Chondrocyte (in vitro differentiated cells): ENCODE results near the gene NR4A2. TPM values are rescaled to one million over a fixed set of nuclear protein-coding genes. Genes with fewer than 3 reads are reported as not detected.
"Not testable (repeated sequence)": the region's sequence is repeated elsewhere in the genome, so short reads cannot be mapped to it uniquely, and the experiment has no call there.

ENCODE experiments used
- DNase-seq: peaks from one replicate; pipeline ENCODE4 v3.0.0; 2021; ENCODE audit warnings: mixed read lengths, low spot score
- H3K27ac Mint-ChIP-seq: one replicate; pipeline ENCODE4 v1.8.0; 2021; ENCODE audit warnings: mild to moderate bottlenecking, moderate library complexity, mixed read lengths; ENCODE audit not compliant: unreplicated experiment
- H3K27me3 Mint-ChIP-seq: 2 replicates; pipeline ENCODE4 v1.8.0; 2021; ENCODE audit warnings: low read depth, mixed read lengths
- H3K36me3 Mint-ChIP-seq: 2 replicates; pipeline ENCODE4 v1.8.0; 2021; ENCODE audit warnings: low read depth, mixed read lengths
- H3K4me1 Mint-ChIP-seq: 2 replicates; pipeline ENCODE4 v1.8.0; 2021; ENCODE audit warnings: low read depth, mild to moderate bottlenecking, mixed read lengths
- H3K4me3 Mint-ChIP-seq: one replicate; pipeline ENCODE4 v1.8.0; 2021; ENCODE audit warnings: mild to moderate bottlenecking, moderate library complexity, mixed read lengths; ENCODE audit not compliant: unreplicated experiment
- H3K9me3 Mint-ChIP-seq: 2 replicates; pipeline ENCODE4 v1.8.0; 2021; ENCODE audit warnings: low read depth, mixed read lengths
- total RNA-seq: library from RNA; stranded (reverse); gene quantifications from 3 replicates; pipeline ENCODE4 v1.2.1, GENCODE V29; 2021
- TF ChIP-seq, protein P1 (sequence below): fragments of 200-600 bp; sonication (generic); IDR thresholded peaks from 2 replicates; pipeline ENCODE4 v1.5.0; 2021; ENCODE audit warnings: antibody characterized with exemption, mild to moderate bottlenecking, moderate library complexity

Gene NR4A2
- total RNA-seq, 1 donor from 2014 or later = 1.2 TPM

DNA sequence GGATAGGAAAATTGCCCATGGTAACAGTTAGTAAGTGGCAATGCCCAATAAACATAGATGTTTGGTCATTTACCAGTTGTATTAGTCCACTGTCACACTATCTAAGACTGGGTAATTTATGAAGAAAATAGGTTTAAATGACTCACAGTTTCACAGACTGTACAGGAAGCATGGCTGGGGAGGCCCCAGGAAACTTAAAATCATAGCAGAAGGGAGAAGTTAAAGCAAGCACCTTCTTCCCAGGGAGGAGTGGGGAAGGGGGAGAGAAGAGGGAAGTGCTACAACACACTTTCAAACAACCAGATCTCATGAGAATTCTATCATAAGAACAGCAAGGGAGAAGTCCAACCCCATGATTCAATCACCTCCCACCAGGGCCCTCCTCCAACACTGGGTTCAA is 23.4 kb downstream of the NR4A2 start:
- no peak overlapping the region for H3K4me3 Mint-ChIP-seq
- peaks cover 26% of the 10 kb centered on the region for H3K27me3 Mint-ChIP-seq
- TF ChIP-seq, protein P1, sequence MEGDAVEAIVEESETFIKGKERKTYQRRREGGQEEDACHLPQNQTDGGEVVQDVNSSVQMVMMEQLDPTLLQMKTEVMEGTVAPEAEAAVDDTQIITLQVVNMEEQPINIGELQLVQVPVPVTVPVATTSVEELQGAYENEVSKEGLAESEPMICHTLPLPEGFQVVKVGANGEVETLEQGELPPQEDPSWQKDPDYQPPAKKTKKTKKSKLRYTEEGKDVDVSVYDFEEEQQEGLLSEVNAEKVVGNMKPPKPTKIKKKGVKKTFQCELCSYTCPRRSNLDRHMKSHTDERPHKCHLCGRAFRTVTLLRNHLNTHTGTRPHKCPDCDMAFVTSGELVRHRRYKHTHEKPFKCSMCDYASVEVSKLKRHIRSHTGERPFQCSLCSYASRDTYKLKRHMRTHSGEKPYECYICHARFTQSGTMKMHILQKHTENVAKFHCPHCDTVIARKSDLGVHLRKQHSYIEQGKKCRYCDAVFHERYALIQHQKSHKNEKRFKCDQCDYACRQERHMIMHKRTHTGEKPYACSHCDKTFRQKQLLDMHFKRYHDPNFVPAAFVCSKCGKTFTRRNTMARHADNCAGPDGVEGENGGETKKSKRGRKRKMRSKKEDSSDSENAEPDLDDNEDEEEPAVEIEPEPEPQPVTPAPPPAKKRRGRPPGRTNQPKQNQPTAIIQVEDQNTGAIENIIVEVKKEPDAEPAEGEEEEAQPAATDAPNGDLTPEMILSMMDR = no peak
- H3K36me3 Mint-ChIP-seq = no peaks in the 10 kb centered on the region
- no peaks in the 10 kb centered on the region for H3K9me3 Mint-ChIP-seq
- DNase-seq = no peak
- no peak overlapping the region for H3K27ac Mint-ChIP-seq
- H3K4me1 Mint-ChIP-seq = no peaks in the 10 kb centered on the region

DNA sequence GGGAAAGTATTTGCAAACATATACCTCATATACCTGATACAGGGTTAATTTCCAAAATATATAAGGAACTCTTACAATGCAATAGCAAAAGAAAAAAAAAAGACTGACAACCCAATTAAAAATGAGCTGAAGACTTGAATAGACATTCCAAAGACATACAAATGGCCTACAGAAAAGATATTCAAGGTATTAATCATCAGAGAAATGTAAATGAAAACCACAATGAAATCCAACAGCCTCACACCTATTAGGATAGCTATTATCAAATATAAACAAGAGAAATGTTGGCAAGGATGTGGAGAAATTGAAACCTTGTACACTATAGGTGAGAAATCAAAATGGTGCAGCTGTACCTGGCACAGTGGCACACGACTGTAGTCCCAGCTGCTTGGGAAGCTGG is 25.7 kb downstream of the NR4A2 start:
- DNase-seq = no peak
- no peaks in the 10 kb centered on the region for H3K9me3 Mint-ChIP-seq
- TF ChIP-seq, protein P1 = no peak
- peaks cover 18% of the 10 kb centered on the region for H3K27me3 Mint-ChIP-seq
- H3K27ac Mint-ChIP-seq = no peak overlapping the region
- H3K4me1 Mint-ChIP-seq = no peaks in the 10 kb centered on the region
- H3K4me3 Mint-ChIP-seq = no peak overlapping the region
- no peaks in the 10 kb centered on the region for H3K36me3 Mint-ChIP-seq

DNA sequence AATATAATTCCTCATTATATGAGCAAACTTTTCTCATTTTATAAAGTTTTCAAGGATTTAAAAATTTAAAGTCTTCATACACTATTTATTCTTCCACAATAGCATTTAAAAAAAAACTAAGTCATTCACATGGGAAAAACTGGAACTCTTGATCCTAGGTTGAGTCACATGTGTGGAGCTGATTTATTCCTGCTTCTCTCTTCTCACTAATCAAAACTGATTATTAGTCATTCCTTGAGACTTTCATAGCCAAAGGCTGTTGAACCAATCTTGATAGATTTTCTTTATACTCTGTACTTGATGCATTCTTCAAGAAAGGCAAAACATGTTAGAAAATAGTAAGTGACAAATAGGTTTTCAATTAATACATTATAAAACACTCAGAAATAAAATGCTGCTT is 27.4 kb downstream of the NR4A2 start:
- no peaks in the 10 kb centered on the region for H3K36me3 Mint-ChIP-seq
- H3K27me3 Mint-ChIP-seq = peaks cover 15% of the 10 kb centered on the region
- H3K4me1 Mint-ChIP-seq = no peaks in the 10 kb centered on the region
- H3K4me3 Mint-ChIP-seq = no peak overlapping the region
- H3K27ac Mint-ChIP-seq = no peak overlapping the region
- H3K9me3 Mint-ChIP-seq = peaks cover 1% of the 10 kb centered on the region
- TF ChIP-seq, protein P1 = no peak
- no peak for DNase-seq

DNA sequence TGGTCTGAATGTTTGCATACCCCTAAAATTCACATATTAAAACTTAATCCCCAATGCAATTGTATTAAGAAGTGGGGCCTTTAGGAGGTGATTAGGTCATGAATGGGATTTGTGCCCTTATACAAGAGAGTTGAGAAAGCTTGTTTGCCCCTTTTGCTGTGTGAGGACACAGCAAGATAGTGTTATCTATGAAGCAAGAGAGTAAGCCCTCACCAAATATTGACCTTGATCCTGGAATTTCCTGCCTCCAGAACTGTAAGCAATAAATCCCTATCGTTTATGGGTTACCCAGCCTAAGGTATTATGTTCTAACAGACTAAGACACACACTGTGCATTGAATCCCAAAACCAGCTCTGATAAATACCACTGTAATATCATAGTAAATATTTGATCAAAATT is 32.2 kb downstream of the NR4A2 start:
- TF ChIP-seq, protein P1 = no peak
- Mint-ChIP-seq H3K27me3 (peaks cover 10% of the 10 kb centered on the region), H3K4me3 (no peak overlapping the region), H3K9me3 (peaks cover 7% of the 10 kb centered on the region), H3K36me3 (peaks cover 3% of the 10 kb centered on the region), H3K27ac (no peak overlapping the region), H3K4me1 (no peaks in the 10 kb centered on the region)
- DNase-seq = no peak

DNA sequence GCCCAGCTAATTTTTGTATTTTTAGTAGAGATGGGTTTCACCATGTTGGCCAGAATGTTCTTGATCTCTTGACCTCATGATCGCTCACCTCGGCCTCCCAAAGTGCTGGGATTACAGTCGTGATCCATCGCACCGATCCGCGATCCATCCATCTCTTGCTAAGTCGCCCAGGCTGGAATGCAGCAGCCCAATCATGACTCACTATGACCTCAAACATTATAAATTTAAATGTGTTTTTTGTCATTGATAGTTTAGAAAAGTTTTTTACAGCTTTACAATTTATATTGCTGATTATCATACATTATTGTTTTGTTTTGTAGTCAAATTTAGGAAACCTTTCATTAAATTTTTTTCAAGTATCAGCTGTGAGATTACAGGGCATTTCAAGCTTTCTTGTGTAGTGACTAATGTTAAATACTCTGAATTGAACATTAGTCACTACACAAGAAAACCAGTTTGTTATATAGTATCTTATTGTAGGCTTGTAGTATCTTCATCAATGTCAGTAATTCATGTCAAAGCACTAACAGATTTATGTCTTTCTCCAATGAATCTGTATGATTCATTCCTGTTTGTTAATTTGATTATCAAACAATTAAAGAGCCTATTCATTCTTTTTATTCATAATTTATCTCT is 37.5 kb downstream of the NR4A2 start:
- Mint-ChIP-seq H3K9me3 (peaks cover 5% of the 10 kb centered on the region), H3K36me3 (peaks cover 3% of the 10 kb centered on the region), H3K27ac (no peak overlapping the region), H3K4me1 (no peaks in the 10 kb centered on the region), H3K27me3 (peaks cover 7% of the 10 kb centered on the region), H3K4me3 (no peak overlapping the region)
- no peak for DNase-seq
- TF ChIP-seq, protein P1 = no peak

DNA sequence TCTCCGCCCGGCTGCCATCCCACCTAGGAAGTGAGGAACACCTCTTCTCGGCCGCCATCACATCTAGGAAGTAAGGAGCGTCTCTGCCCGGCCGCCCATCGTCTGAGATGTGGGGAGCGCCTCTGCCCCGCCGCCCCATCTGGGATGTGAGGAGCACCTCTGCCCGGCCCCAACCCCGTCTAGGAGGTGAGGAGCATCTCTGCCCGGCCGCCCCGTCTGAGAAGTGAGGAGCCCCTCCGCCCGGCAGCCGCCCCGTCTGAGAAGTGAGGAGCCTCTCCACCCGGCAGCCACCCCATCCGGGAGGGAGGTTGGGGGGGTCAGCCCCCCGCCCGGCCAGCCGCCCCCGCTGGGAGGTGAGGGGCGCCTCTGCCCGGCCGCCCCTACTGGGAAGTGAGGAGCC is 39.1 kb downstream of the NR4A2 start:
- not testable (repeated sequence) for DNase-seq, H3K27me3 Mint-ChIP-seq, H3K27ac Mint-ChIP-seq, H3K4me3 Mint-ChIP-seq, H3K36me3 Mint-ChIP-seq, H3K4me1 Mint-ChIP-seq, H3K9me3 Mint-ChIP-seq
